M059J (cell line): ENCODE results near the gene LMAN2. TPM values are rescaled to one million over a fixed set of nuclear protein-coding genes. Genes with fewer than 3 reads are reported as not detected.

Experiments used
- DNase-seq: peaks from one replicate; pipeline ENCODE4 v3.0.0-alpha.2; 2012; ENCODE audit warnings: low read depth
- total RNA-seq: library from RNA; depleted of rRNA; stranded (reverse); fragments of >200 nt; shearing (Covaris generic); gene quantifications from 2 replicates; pipeline ENCODE4 v1.2.3, GENCODE V29; 2014

The LMAN2 gene
- total RNA-seq, 1 experiment from 2014 or later = 443 TPM

GRCh38 chr5:177328545-177329231, 22.8 kb downstream of the LMAN2 start:
- peak; percentile 18 for DNase-seq

- peak; percentile 84 for DNase-seq
Observed at GRCh38 chr5:177327539-177328522, 23.6 kb downstream of the LMAN2 start.

- peak; percentile 20 for DNase-seq
Observed at GRCh38 chr5:177325868-177326381, 25.5 kb downstream of the LMAN2 start.

DNA sequence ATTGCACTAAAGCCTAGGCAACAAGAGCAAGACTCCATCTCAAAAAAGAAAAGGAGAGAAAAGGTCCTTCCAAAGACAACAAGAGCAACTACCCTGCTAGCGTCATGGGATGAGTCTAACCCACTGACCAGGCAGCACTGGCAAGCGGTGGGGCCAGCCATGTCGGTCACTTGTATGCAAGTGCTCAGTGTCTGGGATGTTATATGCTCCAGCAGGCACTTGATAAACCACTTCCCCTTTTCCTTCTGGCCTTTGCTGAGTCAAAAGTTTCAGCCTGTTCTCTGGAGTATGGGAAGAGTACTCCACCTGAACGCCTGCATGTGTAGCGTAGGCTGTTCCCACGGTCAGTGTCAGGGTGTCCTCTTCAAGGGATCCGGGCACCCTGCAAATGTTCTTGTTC, 30.6 kb downstream of the LMAN2 start:
- no peak for DNase-seq

DNA sequence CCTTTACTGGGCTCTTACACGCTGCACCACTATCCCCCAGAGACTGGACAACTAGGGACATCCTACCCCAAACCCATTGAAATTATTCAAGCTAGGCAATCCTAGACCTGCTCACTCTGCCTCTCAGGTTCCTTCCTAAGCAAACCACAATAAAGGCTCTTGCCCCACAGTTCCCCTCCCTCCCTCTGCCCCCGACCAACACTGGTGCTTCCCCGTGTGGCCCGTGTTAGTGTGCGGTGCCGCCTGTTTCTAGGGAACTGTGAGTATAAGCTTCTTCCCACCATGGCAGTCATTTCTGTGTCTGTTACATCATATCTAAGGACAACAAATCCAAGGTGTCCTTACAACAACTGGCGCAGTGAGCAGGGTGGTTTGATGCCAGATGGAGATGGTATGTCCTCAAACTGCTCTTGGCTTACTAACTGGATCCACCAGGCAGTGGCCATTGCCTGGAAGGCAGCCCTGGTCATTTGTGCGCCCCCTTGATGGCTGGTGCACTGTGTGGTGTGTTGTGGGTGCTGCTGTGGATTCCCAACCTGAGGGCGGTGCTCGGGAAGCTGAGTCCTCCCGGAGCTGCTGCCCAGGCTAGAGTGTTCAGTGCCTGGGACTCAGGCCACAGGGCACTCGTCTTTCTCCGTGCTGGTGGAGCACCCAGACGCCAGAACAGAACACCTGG, 31.4 kb downstream of the LMAN2 start:
- DNase-seq = no peak

DNA sequence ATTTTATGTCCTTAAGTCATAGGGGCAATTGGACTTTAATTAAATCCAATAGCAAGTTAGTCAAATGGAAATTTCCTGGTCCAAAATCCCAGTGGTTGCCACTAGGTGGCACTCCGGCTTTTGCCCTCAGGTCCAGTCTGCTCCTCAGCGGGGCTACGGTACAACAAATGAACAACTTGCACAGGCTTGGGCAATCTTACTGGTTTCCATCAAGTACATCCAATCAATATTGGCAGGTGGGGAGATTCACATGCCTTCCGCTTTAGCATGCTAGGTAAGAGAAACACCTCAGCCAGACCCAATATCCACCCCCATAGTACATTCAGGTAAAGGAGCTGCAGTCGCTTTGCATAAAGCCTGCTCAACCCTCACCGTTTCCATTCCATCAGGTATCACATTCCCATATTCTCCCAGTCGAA, 33.5 kb downstream of the LMAN2 start:
- DNase-seq = peak; percentile 72

GRCh38 chr5:177316005-177316404, 35.5 kb downstream of the LMAN2 start:
- no peak for DNase-seq

- no peak for DNase-seq
Observed at GRCh38 chr5:177315411-177315810, 36.1 kb downstream of the LMAN2 start.

DNA sequence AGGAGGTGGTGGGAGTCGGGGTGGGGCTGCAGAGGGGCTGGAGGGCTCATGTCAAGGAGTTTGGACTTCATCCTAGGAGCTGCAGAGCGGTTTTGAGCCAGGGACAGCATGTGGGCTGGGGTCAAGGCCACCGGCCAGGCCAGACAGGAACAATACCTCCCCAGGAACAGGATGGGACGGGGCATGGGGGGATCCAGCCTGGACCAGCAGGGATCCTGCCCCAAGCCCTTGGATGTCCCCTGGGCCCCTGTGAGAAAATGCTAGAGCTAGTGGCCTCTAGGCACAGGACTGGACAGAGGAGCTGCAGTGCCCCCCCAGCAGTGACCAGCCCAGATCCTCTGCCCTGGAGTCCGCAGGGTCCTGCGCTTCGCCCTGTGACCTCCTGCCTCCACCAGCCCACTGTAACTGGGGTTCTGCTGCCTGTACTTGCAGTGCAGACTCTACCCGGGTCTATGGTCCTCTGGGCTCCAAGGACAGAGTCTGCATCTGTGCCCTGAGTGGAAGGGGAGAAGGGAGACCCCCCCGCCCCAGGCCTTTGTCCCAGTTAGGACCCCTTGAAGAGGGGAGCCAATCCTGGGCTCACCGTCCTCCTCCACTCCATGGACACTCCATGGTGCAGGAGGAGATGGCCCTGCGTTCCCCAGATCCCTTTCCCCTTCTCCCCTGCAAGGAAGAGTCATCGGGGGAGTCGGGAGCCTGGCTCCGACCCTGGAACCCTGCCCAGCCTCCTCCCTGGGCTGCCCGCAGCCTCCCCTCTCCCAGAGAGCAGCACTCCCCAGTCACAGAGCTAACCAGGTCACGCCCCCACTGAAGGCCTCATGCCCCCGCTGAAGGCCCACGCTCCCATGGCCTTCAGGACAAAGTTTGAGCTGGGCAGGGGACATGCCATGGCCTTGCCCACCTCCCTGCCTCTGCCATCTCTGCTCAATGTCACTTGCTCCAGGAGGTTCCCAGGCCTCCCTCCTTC, 36.8 kb downstream of the LMAN2 start:
- DNase-seq = no peak

DNA sequence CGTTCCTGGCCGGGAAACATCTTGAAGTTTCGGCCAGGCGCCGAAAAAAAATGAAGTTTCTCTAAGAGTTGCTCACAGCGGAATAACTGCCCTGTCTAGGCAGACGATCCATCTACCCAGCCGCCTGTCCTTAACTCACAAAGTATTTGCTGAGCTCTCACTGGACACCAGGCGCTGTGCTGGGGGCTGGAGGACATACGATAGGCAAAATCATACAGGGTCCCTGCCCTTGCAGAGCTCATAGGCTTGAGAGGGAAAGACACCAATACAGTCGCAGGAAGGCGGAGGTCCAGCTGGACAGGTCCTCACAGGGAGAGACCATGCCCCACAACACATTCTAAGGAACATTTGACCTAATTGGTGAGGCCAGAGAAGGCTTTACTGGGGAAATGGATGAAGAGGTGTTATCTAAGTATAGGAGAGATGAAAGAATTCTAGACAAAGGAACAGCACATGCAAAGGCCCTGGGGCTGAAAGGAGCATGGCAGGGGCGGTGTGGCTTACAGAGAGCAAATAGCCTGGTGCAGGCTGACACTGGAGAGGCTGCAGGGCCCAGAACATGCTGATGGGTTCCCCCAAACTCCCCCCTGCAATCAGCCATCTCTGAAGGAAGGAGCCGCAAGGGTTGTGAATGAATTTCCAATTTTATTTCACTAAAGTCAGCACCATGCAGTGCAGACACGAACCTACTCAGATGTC, 37.8 kb downstream of the LMAN2 start:
- DNase-seq = no peak

- peak; percentile 82 for DNase-seq
Observed at GRCh38 chr5:177312649-177313181, 38.8 kb downstream of the LMAN2 start.

DNA sequence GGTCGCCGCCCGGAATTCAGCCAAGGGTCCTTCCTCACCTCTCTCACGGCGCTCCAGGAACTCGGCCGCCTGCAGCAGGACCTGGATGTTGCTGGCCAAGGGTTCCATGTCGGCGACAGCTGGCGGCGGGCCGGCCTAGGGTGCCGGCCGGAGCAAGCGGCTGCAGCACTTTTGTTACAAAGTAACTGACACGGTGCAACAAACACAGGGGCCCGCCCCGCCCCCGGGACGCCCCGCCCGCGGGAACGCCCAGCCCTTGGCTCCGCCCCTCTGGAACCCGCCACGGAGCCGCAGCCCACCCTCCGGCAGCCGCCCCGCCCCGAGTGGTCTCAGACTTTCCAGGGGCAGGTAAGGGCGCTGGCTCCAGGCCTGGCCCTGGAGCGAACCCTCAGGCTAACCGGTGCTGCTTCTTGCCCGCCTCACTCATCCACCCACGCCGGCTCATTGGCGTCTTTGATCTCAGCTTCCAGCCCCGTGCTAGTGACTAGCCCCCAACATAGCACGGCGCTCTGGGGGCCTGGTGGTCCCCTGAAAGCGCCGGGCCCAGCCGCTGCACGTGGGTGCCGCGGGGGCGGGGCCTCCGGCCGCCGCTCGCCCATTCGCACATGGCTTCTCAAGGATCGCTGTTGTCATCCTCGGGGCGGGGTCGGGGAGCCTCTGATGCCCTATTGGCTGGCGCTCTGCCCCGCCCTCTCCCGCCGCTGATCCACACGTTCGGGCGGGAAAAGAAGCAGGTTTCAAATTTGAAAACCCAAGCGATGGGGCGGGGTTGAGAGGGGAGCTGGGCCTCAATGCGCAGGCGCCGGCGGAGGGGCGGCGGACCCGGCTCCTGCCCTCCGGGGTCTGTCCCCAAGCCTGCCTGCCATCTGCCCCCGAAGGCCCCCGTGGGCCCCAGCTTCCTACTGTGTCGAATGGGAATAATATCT, 39.5 kb downstream of the LMAN2 start, which contains the start of gene MXD3:
TSS of gene MXD3 (minus strand) at position 176 of the 926 bp plus-strand sequence. CDS start at position 108, 68 bp downstream.
- DNase-seq = peak; percentile 97

GRCh38 chr5:177311392-177311722, 40.1 kb downstream of the LMAN2 start:
- peak; percentile 50 for DNase-seq

DNA sequence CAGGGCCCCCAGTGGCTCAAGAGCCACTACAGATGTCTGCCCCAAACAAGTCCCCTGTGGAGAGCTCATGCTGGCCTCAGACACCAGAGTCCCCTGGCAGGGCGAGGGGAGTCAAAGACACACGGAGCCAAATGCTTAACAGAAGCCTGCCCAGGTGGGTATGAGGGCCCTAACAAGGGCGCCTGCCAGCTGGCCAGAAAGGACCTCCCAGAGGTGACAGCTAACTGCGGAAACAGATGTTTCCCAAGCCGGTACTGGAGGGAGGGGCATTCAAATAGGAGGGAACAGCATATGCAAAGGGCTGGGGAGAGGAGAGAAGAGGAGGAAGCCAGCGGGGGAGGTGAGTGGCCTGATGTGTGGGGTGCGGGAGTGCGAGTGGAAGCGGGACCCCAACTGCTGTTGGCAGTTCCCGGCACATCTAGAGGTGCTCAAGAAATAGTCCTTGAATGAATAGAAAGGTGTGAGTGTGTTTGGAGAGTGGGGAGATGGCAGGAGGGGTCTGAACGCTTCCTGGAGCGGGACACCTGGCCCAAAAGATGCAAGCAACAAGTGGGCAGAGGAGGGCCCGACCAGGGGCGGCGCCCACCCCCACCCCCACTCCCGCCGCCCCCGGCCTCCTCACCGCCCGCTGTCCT, 40.6 kb downstream of the LMAN2 start:
- DNase-seq = peak; percentile 18

GRCh38 chr5:177310332-177310731, 41.1 kb downstream of the LMAN2 start:
- DNase-seq = no peak

DNA sequence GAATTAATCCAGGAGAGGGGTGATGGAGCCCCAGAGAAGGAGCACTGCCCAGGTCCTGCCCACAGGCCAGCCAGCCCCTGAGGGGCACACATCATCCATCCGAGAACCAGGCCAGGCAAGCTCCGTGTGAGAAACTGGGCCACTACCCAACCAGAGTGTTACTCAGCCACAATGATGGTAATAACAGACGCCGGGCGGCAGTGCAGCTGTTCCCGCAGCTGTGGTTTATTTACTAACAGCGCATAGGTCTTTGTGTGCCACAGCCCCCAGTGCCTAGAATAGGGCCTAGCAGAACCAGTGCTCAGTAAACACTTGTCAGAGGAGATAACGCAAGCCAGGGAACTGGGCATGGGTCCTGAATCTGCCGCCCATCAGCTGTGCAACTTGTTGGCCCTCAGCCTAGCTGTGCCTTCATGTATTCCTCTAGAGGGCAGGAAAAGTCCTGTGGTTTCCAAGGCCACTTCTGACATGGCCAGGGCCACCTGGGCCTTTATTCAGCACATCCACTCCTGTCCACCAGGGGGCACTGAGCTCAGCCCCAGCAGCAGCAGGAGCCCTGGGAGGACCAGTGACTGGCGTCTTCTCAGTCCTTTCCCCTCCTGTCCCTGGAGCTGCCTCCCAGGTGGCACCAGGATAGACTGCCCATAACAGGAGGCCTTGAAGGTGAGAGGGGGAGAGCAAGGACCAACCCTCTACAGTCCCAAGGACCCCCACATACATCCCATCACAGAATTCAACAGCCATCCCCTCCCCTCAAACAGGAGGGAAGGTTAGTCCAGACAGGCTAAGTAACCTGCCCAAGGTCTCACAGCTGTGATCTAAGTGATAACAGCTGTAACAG, 41.9 kb downstream of the LMAN2 start:
- DNase-seq = peak; percentile 70

DNA sequence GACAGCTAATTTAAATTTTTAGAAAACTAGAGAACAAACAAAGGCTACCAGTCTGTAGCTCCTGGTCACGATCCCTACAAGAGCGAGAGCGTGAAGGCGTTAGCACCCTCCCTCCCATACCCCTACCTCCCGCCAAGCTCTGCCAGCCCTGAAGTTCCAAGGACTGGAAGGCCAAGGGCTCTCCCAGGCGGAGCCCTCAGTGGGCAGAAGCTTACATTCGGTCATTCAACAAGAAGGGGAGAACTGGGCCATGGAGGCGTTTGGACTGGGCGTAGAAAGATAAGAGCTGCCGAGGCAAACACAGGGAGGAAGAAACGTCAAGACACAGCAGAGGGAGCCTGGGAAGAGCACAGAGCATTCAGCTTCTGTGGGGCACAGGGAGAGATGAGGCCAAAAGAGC, 42.7 kb downstream of the LMAN2 start:
- no peak for DNase-seq
